HCT116 (cell line): ENCODE data around the gene OLFML3. TPM values are rescaled to one million over a fixed set of nuclear protein-coding genes. Genes with fewer than 3 reads are reported as not detected.

Experiments used
- ATAC-seq: fragments of 200-7000 bp; cut with Tn5 transposase; 2 replicates; pipeline ENCODE4 v1.9.1; 2020; ENCODE audit warnings: mild to moderate bottlenecking, moderate library complexity
- BruUV-seq: library from RNA; stranded (reverse); fragments of 400-500 nt; replicated peaks from 2 replicates; lab custom pipeline; 2021; lab: Mats Ljungman, UMichigan
- CTCF ChIA-PET: fragments of 300-600 bp; sonication (Branson Sonifier 250); formaldehyde crosslinking; loops from one replicate; lab custom pipeline; 2021; ENCODE audit warnings: antibody characterized with exemption; lab: Charles Lee
- POLR2A ChIA-PET: fragments of 300-600, 350-600 bp; sonication (Branson Sonifier 250); formaldehyde crosslinking; loops from one replicate; lab custom pipeline; 2021; ENCODE audit warnings: antibody characterized with exemption; lab: Charles Lee
- RAD21 ChIA-PET, 2 experiments: fragments of 300-600 bp; sonication (Branson Sonifier 250); formaldehyde crosslinking; loops; one replicate each; lab custom pipeline; 2023; ENCODE audit warnings: low total read pairs in 2 of 2; ENCODE audit not compliant: uncharacterized antibody in 2 of 2, unreplicated experiment in 2 of 2, low non-redundant PET in 1 of 2; lab: Charles Lee
- DNase-seq: peaks from one replicate; pipeline ENCODE4 v3.0.0-alpha.2; 2010; ENCODE audit warnings: low read depth, low spot score
- H2AFZ ChIP-seq: fragments of 200-600 bp; shearing (Covaris generic), sonication (generic); 2 replicates; pipeline ENCODE4 v1.6.1; 2017; ENCODE audit warnings: low read depth, mixed run types, mixed read lengths, antibody characterized with exemption, low read length; ENCODE audit not compliant: poor library complexity, severe bottlenecking
- H3K27ac ChIP-seq: 2 replicates; pipeline ENCODE4 v1.5.1; 2012; ENCODE audit warnings: low read depth, low read length
- H3K27me3 ChIP-seq: fragments of 200-600 bp; sonication (generic); 2 replicates; pipeline ENCODE4 v1.6.1; 2016; ENCODE audit warnings: mixed run types, low read length, mixed read lengths; ENCODE audit not compliant: insufficient read depth
- H3K36me3 ChIP-seq, 2 experiments: fragments of 200-500 bp in 1 of 2; fragments of 200-600 bp in 1 of 2; sonication (Bioruptor generic) in 1 of 2; sonication (generic) in 1 of 2; 2 replicates each; pipeline versions ENCODE4 v1.5.1 to v1.6.1; 2014 to 2016; ENCODE audit warnings: low read length in 2 of 2, inconsistent platforms in 1 of 2, mixed read lengths in 1 of 2, mixed run types in 1 of 2; ENCODE audit not compliant: insufficient read depth in 2 of 2, control insufficient read depth in 1 of 2
- H3K4me1 ChIP-seq, 2 experiments: fragments of 200-600 bp in 1 of 2; sonication (generic) in 1 of 2; 2 replicates each; pipeline versions ENCODE4 v1.5.1 to v1.6.1; 2012 to 2017; ENCODE audit warnings: low read length in 2 of 2, inconsistent platforms in 1 of 2, mild to moderate bottlenecking in 1 of 2, mixed read lengths in 1 of 2, mixed run types in 1 of 2, moderate library complexity in 1 of 2; ENCODE audit not compliant: insufficient read depth in 2 of 2, control insufficient read depth in 1 of 2
- H3K4me2 ChIP-seq: fragments of 200-600 bp; sonication (generic); 2 replicates; pipeline ENCODE4 v1.6.1; 2017; ENCODE audit warnings: mixed run types, low read length, mixed read lengths
- H3K4me3 ChIP-seq, 2 experiments: fragments of 200-600 bp in 1 of 2; sonication (generic) in 1 of 2; replicated peaks in 1 of 2; 2 replicates each; pipeline ENCODE4 v1.5.1; 2011 to 2016; ENCODE audit warnings: low read length in 2 of 2, control low read depth in 1 of 2, low read depth in 1 of 2, mild to moderate bottlenecking in 1 of 2, mixed read lengths in 1 of 2, mixed run types in 1 of 2
- H3K79me2 ChIP-seq: fragments of 200-600 bp; sonication (generic); 2 replicates; pipeline ENCODE4 v1.6.1; 2017; ENCODE audit warnings: mild to moderate bottlenecking, mixed run types, low read length, moderate library complexity, mixed read lengths; ENCODE audit not compliant: insufficient read depth
- H3K9ac ChIP-seq: fragments of 200-600 bp; sonication (generic); 2 replicates; pipeline ENCODE4 v1.6.1; 2016; ENCODE audit warnings: low read length, mixed read lengths
- H3K9me2 ChIP-seq: fragments of 200-600 bp; sonication (generic), shearing (Covaris generic); 2 replicates; pipeline ENCODE4 v1.6.1; 2017; ENCODE audit warnings: mixed run types, mild to moderate bottlenecking, moderate library complexity; ENCODE audit not compliant: insufficient read depth
- H3K9me3 ChIP-seq, 2 experiments: fragments of 200-500 bp in 1 of 2; fragments of 200-600 bp in 1 of 2; sonication (Bioruptor generic) in 1 of 2; sonication (generic) in 1 of 2; 2 replicates each; pipeline ENCODE4 v1.6.1; 2014 to 2017; ENCODE audit warnings: low read length in 2 of 2, mixed read lengths in 2 of 2, inconsistent platforms in 1 of 2, low read depth in 1 of 2, mild to moderate bottlenecking in 1 of 2, mixed run types in 1 of 2, moderate library complexity in 1 of 2; ENCODE audit not compliant: control insufficient read depth in 1 of 2, insufficient read depth in 1 of 2
- H4K20me1 ChIP-seq: fragments of 200-600 bp; sonication (generic), shearing (Covaris generic); 2 replicates; pipeline ENCODE4 v1.6.1; 2017; ENCODE audit warnings: mixed run types, mild to moderate bottlenecking, moderate library complexity; ENCODE audit not compliant: insufficient read depth
- CTCF ChIP-seq, 3 experiments: fragments of 200-600 bp in 1 of 3; sonication (generic) in 1 of 3; IDR thresholded peaks in 2 of 3; conservative IDR thresholded peaks in 1 of 3; 2 replicates each; pipeline ENCODE4 v1.5.1; 2012 to 2017; ENCODE audit warnings: low read depth in 2 of 3, low read length in 2 of 3, antibody characterized with exemption in 1 of 3, borderline replicate concordance in 1 of 3, control low read depth in 1 of 3, mild to moderate bottlenecking in 1 of 3, mixed read lengths in 1 of 3, mixed run types in 1 of 3, moderate library complexity in 1 of 3; ENCODE audit not compliant: insufficient read depth in 1 of 3
- EZH2 ChIP-seq: fragments of 200-600 bp; sonication (generic); IDR thresholded peaks from 2 replicates; pipeline ENCODE4 v1.6.1; 2017; ENCODE audit warnings: antibody characterized with exemption, mixed run types
- POLR2A ChIP-seq: IDR thresholded peaks from 2 replicates; pipeline ENCODE4 v1.7.0; 2011; ENCODE audit warnings: borderline replicate concordance; ENCODE audit not compliant: insufficient read depth, insufficient read length; ENCODE audit errors: extremely low read depth
- POLR2AphosphoS5 ChIP-seq: IDR thresholded peaks from 2 replicates; pipeline ENCODE4 v1.6.1; 2011; ENCODE audit warnings: mild to moderate bottlenecking, low read depth, low read length, moderate library complexity
- RAD21 ChIP-seq: IDR thresholded peaks from 2 replicates; pipeline ENCODE4 v1.6.1; 2012; ENCODE audit warnings: low read depth, mild to moderate bottlenecking
- REST ChIP-seq: IDR thresholded peaks from 2 replicates; pipeline ENCODE4 v1.6.1; 2012; ENCODE audit warnings: low read depth
- ZFX ChIP-seq: fragments of 450-650 bp; IDR thresholded peaks from 2 replicates; pipeline ENCODE4 v1.6.1; 2017
- intact Hi-C: fragments of 100-400 bp; cut with micrococcal nuclease; formaldehyde crosslinking; loops from 2 replicates; pipeline ENCODE4 v1.10.0; 2022
- total RNA-seq: library from RNA; stranded (reverse); gene quantifications from one replicate; pipeline ENCODE4 v1.2.1, GENCODE V29; 2021; ENCODE audit not compliant: unreplicated experiment

Gene OLFML3
- total RNA-seq, 1 experiment from 2014 or later: 0.25 TPM

GRCh38 chr1:113976609-113977278, 2.5 kb upstream of the OLFML3 start:
- H3K4me1 ChIP-seq: peaks cover 5 to 10% of the 10 kb centered on the region in 2 experiments; a peak in 3 of 4 replicates
- POLR2A ChIA-PET: no interaction called here
- no peak overlapping the region for H3K9ac ChIP-seq
- no peak for TF ChIP-seq REST
- TF ChIP-seq RAD21: 0 out of 2 replicates have a peak, but pooled peaks have one; percentile 10
- TF ChIP-seq POLR2AphosphoS5: no peak
- no peak for TF ChIP-seq EZH2
- TF ChIP-seq ZFX: no peak
- peak; percentile 6 to 57 (median 46); a peak in 4 of 6 replicates for TF ChIP-seq CTCF (IDR thresholded peaks at IDR 0.05 in 2 of 3, conservative IDR thresholded peaks at IDR 0.05 in 1 of 3; ENCODE audit: borderline replicate concordance in 1 of 3, insufficient read depth in 1 of 3, low read depth in 2 of 3, low read length in 2 of 3)
- TF ChIP-seq POLR2A: no peak
- ATAC-seq: peak; percentile 69
- no peaks in the 10 kb centered on the region for H3K79me2 ChIP-seq
- H3K4me2 ChIP-seq: no peak overlapping the region
- intact Hi-C loops: loop anchor here (5.0 to 10.0 kb wide), 4 partner anchors 241 to 1138 kb away; no protein-coding TSS in a partner anchor
- CTCF ChIA-PET: interaction anchor here (0.6 to 6.3 kb wide), 13 partner anchors 11 to 1177 kb away, joined by 3 to 87 read pairs (median 3); partner anchors contain the start of gene LRIG2
- H3K36me3 ChIP-seq: peaks cover 14 to 20% of the 10 kb centered on the region in 2 experiments; a peak in 2 of 4 replicates
- H3K9me2 ChIP-seq: no peaks in the 10 kb centered on the region
- BruUV-seq: no TSS peak
- RAD21 ChIA-PET: interaction anchor here in 1 of 2 experiments (2.1 kb wide), 1 partner anchor 306 kb away, joined by 7 read pairs; no protein-coding TSS in a partner anchor
- H3K27ac ChIP-seq: no peak overlapping the region
- no peaks in the 10 kb centered on the region for H3K9me3 ChIP-seq
- H3K27me3 ChIP-seq: no peaks in the 10 kb centered on the region
- H3K4me3 ChIP-seq: no peak overlapping the region
- DNase-seq: peak; percentile 3
- no peaks in the 10 kb centered on the region for H4K20me1 ChIP-seq
- no peak overlapping the region for H2AFZ ChIP-seq
